Activated CD4-positive, alpha-beta T cell treated with anti-CD3 and anti-CD28 coated beads, Interleukin-2, Interleukin-6, amounts not matched to agents 100 ng/mL and 50 ng/mL, durations not matched to agents 16 hours and 8 hours (primary cell): ENCODE results near the gene HBG1.
A peak's percentile ranks its signal among the peaks of the same experiment; 100 is the strongest.

ENCODE experiments used
- DNase-seq: peaks from one replicate; pipeline ENCODE4 v3.0.0-alpha.2; 2020

Gene HBG1

GRCh38 chr11:5224538-5225479, 24.8 kb downstream of the HBG1 start:
- no peak for DNase-seq

GRCh38 chr11:5223686-5224085, 26.0 kb downstream of the HBG1 start:
- no peak for DNase-seq

GRCh38 chr11:5223146-5223545, 26.5 kb downstream of the HBG1 start:
- DNase-seq = no peak

- DNase-seq = no peak
Observed at GRCh38 chr11:5210376-5210885, 39.2 kb downstream of the HBG1 start.

GRCh38 chr11:5204787-5205186, 44.9 kb downstream of the HBG1 start:
- peak; percentile 17 for DNase-seq

- DNase-seq = no peak
Observed at GRCh38 chr11:5203366-5203765, 46.3 kb downstream of the HBG1 start.

- DNase-seq = no peak
Observed at GRCh38 chr11:5200582-5200981, 49.1 kb downstream of the HBG1 start, which contains the start of gene OR51V1. Gene OR51V1 (minus strand): TSS chr11:5200682. CDS start chr11:5200682, 0 bp downstream.

GRCh38 chr11:5198285-5198684, 51.4 kb downstream of the HBG1 start:
- DNase-seq = no peak
